Mucosa of gallbladder (tissue), 1 donor: ENCODE data around the gene ASGR1. TPM values are rescaled to one million over a fixed set of nuclear protein-coding genes. Genes with fewer than 3 reads are reported as not detected.

Experiments
- DNase-seq: peaks from one replicate; pipeline ENCODE4 v3.0.0-alpha.2; 2020; ENCODE audit warnings: low spot score
- total RNA-seq: library from RNA; stranded (reverse); gene quantifications from one replicate; pipeline ENCODE4 v1.2.1, GENCODE V29; 2021
- donor health status: DM: no; HTN: no; CAD: no.

ASGR1 gene
- total RNA-seq, 1 donor from 2014 or later = 5.0 TPM

DNA sequence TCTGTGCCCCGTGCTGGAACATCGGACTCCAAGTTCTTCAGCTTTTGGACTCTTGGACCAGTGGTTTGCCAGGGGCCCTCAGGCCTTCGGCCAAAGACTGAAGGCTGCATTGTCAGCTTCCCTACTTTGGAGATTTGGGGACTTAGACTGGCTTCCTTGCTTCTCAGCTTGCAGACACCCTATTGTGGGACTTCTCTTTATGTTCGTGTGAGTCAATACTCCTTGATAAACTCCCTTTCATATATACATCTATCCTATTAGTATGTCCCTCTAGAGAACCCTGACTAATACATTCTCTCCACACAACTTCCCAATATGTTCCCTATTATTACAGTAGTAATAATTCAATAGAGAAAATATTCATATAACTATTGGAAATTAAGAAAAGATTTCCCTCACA lies 55.3 kb downstream of the ASGR1 start:
- no peak for DNase-seq

Other genes starting within 250 kb of the ASGR1 start
- gene ALOX12, start 183.3 kb downstream of the ASGR1 start, total RNA-seq = not detected
- gene RNASEK, start 166.7 kb downstream of the ASGR1 start, total RNA-seq = 228 TPM
- 6.2 TPM for gene BCL6B, start 156.3 kb downstream of the ASGR1 start, total RNA-seq
- gene SLC16A13, start 143.4 kb downstream of the ASGR1 start, total RNA-seq = 44.4 TPM
- gene SLC16A11, start 135.3 kb downstream of the ASGR1 start, total RNA-seq = 4.5 TPM
- gene CLEC10A, start 99.1 kb downstream of the ASGR1 start, total RNA-seq = 8.3 TPM
- gene ASGR2, start 64.5 kb downstream of the ASGR1 start, total RNA-seq = 45.5 TPM
- 36.5 TPM for gene DLG4, start 40.5 kb upstream of the ASGR1 start, total RNA-seq
- 914 TPM for gene ACADVL, start 40.6 kb upstream of the ASGR1 start, total RNA-seq
- 60.9 TPM for gene DVL2, start 55.1 kb upstream of the ASGR1 start, total RNA-seq
- 32.3 TPM for gene PHF23, start 60.1 kb upstream of the ASGR1 start, total RNA-seq
- 587 TPM for gene GABARAP, start 63.1 kb upstream of the ASGR1 start, total RNA-seq
- gene CTDNEP1, start 72.4 kb upstream of the ASGR1 start, total RNA-seq = 107 TPM
- 47.9 TPM for gene ELP5, start 72.8 kb upstream of the ASGR1 start, total RNA-seq
- gene CLDN7, start 83.1 kb upstream of the ASGR1 start, total RNA-seq = 248 TPM
- gene SLC2A4, start 102.3 kb upstream of the ASGR1 start, total RNA-seq = 7.6 TPM
- gene YBX2, start 115.3 kb upstream of the ASGR1 start, total RNA-seq = 1.4 TPM
- gene EIF5A, start 128.3 kb upstream of the ASGR1 start, total RNA-seq = 233 TPM
- 71.8 TPM for gene GPS2, start 136.0 kb upstream of the ASGR1 start, total RNA-seq
- 50.3 TPM for gene NEURL4, start 150.0 kb upstream of the ASGR1 start, total RNA-seq
- 24.2 TPM for gene ACAP1, start 157.2 kb upstream of the ASGR1 start, total RNA-seq
- gene KCTD11, start 172.8 kb upstream of the ASGR1 start, total RNA-seq = 15.3 TPM
- not detected for gene TMEM95, start 175.8 kb upstream of the ASGR1 start, total RNA-seq
- gene TNK1, start 201.7 kb upstream of the ASGR1 start, total RNA-seq = 11.7 TPM
- 39.7 TPM for gene PLSCR3, start 215.2 kb upstream of the ASGR1 start, total RNA-seq
- 67.5 TPM for gene TMEM256, start 224.7 kb upstream of the ASGR1 start, total RNA-seq
- gene NLGN2, start 228.5 kb upstream of the ASGR1 start, total RNA-seq = 35.2 TPM
- gene SPEM1, start 241.0 kb upstream of the ASGR1 start, total RNA-seq = not detected
- not detected for gene SPEM2, start 246.2 kb upstream of the ASGR1 start, total RNA-seq
- gene SPEM3, start 249.5 kb upstream of the ASGR1 start, total RNA-seq = not detected